ENCODE data around the gene HAAO.

The HAAO gene

DNA sequence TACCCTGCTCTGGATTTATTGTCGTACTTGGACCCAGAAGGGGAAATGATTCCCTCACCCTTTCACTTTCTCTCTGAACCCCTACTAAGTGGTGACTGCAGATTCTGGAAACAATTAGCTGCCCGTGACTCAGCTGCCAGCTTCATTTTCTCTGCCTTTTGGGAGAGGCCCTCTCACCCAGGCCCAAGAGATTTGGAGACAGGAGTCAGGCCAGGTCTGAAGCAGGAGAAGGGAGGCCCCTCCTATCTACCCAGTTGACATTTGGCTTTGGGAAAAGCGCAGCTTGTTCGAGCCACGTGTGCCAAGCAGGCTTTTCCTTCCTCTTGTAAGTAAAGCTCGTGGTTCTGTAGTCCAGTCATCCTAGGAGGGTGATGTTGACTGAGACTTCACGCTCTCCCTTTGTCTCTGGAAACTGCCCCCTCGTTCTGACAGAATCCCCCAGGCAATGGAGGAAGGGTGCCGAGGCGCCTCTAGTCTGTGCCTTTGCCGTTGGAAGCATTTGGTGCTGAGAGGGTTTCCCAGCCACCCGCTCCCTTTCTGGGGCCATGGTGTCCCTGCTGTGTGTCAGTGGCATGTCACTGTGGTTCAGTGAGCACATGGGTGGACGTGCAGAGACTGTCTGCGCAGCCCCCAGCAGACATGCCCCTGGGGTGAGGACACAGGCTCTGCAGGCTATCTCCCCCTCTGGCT lies 37.0 kb downstream of the HAAO start:
- POLR2A ChIA-PET: no interaction called here
- DNase-seq (ENCODE audit: extremely low spot score): no peak
- CTCF ChIA-PET: interaction anchor here (0.5 kb wide), 1 partner anchor 20 kb away, joined by 3 read pairs; no protein-coding TSS in a partner anchor
- TF ChIP-seq, protein P1, sequence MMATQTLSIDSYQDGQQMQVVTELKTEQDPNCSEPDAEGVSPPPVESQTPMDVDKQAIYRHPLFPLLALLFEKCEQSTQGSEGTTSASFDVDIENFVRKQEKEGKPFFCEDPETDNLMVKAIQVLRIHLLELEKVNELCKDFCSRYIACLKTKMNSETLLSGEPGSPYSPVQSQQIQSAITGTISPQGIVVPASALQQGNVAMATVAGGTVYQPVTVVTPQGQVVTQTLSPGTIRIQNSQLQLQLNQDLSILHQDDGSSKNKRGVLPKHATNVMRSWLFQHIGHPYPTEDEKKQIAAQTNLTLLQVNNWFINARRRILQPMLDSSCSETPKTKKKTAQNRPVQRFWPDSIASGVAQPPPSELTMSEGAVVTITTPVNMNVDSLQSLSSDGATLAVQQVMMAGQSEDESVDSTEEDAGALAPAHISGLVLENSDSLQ (IDR thresholded peaks at IDR 0.05): no peak
- TF ChIP-seq LEF1 (IDR thresholded peaks at IDR 0.05; ENCODE audit: borderline replicate concordance) (no peak), SP1 (IDR thresholded peaks at IDR 0.05) (no peak), BHLHE40 (IDR thresholded peaks at IDR 0.05; ENCODE audit: borderline replicate concordance) (no peak), FOXA1 (IDR thresholded peaks at IDR 0.05) (no peak), ZNF384 (IDR thresholded peaks at IDR 0.05) (no peak), NFRKB (IDR thresholded peaks at IDR 0.05) (no peak), CTBP1 (IDR thresholded peaks at IDR 0.05; ENCODE audit: borderline replicate concordance) (no peak), TARDBP (IDR thresholded peaks at IDR 0.05) (no peak), L3MBTL2 (conservative IDR thresholded peaks at IDR 0.05) (no peak), FOXK2 (IDR thresholded peaks at IDR 0.05) (no peak), ELF4 (IDR thresholded peaks at IDR 0.05) (no peak), FOXM1 (IDR thresholded peaks at IDR 0.05; ENCODE audit: borderline replicate concordance) (no peak), HDGF (IDR thresholded peaks at IDR 0.05; ENCODE audit: borderline replicate concordance) (no peak), SUZ12 (IDR thresholded peaks at IDR 0.05) (no peak)

DNA sequence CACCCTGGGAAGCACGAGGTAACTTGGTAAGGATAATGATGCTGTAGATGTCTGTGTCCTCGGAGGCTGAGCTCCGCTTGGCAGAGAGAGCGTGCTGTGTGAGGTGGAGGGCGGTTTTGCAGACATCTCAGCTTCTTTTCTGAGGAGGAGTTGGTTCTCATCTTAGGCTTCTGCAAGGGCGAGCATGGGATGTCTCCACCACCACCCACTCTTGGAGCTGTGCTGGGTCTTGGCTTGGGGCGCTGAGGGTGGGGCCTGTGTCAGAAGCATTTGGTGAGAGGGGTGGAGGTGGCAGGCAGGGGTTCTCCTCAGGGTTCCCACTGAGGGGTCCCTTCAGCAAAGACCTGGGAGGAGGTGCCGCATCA lies 37.6 kb downstream of the HAAO start:
- ChIA-PET POLR2A (no interaction called here), CTCF (interaction anchor here (0.5 kb wide), 1 partner anchor 20 kb away, joined by 3 read pairs; no protein-coding TSS in a partner anchor)
- no peak for DNase-seq (ENCODE audit: extremely low spot score)
- no peak for TF ChIP-seq NFRKB (IDR thresholded peaks at IDR 0.05)
- no peak for TF ChIP-seq TARDBP (IDR thresholded peaks at IDR 0.05)

DNA sequence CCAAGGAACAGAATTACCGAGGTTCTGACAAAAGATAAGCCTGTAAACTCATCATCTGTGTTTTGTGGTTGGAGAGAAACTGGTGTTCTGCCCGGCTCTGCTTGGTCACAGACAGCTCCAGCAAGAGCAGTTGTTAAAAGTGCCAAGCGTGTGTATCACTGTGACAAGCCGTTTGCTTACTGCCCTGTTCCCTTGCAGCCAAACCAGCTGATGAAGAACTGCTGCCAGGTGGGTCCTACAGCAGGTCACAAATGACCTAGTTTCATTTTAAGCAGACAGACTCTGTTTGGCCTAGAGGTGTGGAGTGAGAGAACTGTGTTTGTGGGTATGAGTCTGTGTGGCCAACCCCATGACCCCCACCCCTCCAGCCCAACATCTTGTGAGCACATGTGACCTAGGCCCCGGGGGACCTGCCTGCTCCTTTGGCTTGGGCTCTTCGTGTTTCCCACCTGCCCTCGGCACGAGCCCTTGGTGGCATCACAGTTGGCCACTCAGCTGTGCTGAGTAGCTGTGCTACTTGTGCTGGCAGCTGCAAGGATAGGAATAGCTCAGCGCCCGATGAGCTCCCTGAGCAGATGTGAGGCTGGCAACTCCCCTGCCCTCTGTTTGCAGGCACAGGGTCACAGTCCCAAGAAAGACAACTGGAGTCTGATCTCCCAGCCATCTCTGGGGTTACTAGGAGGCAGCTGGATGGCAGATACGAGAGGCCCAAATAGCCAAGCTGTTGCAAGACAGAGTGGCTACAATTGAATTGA lies 38.2 kb downstream of the HAAO start:
- no peak for TF ChIP-seq SUZ12 (IDR thresholded peaks at IDR 0.05)
- no peak for TF ChIP-seq FOXA1 (IDR thresholded peaks at IDR 0.05)
- no peak for TF ChIP-seq LEF1 (IDR thresholded peaks at IDR 0.05; ENCODE audit: borderline replicate concordance)
- no peak for TF ChIP-seq L3MBTL2 (conservative IDR thresholded peaks at IDR 0.05)
- TF ChIP-seq FOXK2 (IDR thresholded peaks at IDR 0.05): no peak
- TF ChIP-seq BHLHE40 (IDR thresholded peaks at IDR 0.05; ENCODE audit: borderline replicate concordance): no peak
- TF ChIP-seq ELF4 (IDR thresholded peaks at IDR 0.05): no peak
- no peak for TF ChIP-seq NFRKB (IDR thresholded peaks at IDR 0.05)
- TF ChIP-seq ZNF384 (IDR thresholded peaks at IDR 0.05): no peak
- TF ChIP-seq HDGF (IDR thresholded peaks at IDR 0.05; ENCODE audit: borderline replicate concordance): no peak
- TF ChIP-seq ARNT (IDR thresholded peaks at IDR 0.05): no peak
- TF ChIP-seq, protein P1 (IDR thresholded peaks at IDR 0.05): no peak
- no peak for TF ChIP-seq CTBP1 (IDR thresholded peaks at IDR 0.05; ENCODE audit: borderline replicate concordance)
- no peak for TF ChIP-seq TARDBP (IDR thresholded peaks at IDR 0.05)
- TF ChIP-seq SP1 (IDR thresholded peaks at IDR 0.05): no peak
- ChIA-PET POLR2A (no interaction called here), CTCF (interaction anchor here (0.6 kb wide), 1 partner anchor 240 kb away, joined by 3 read pairs; no protein-coding TSS in a partner anchor)
- DNase-seq (ENCODE audit: extremely low spot score): no peak

DNA sequence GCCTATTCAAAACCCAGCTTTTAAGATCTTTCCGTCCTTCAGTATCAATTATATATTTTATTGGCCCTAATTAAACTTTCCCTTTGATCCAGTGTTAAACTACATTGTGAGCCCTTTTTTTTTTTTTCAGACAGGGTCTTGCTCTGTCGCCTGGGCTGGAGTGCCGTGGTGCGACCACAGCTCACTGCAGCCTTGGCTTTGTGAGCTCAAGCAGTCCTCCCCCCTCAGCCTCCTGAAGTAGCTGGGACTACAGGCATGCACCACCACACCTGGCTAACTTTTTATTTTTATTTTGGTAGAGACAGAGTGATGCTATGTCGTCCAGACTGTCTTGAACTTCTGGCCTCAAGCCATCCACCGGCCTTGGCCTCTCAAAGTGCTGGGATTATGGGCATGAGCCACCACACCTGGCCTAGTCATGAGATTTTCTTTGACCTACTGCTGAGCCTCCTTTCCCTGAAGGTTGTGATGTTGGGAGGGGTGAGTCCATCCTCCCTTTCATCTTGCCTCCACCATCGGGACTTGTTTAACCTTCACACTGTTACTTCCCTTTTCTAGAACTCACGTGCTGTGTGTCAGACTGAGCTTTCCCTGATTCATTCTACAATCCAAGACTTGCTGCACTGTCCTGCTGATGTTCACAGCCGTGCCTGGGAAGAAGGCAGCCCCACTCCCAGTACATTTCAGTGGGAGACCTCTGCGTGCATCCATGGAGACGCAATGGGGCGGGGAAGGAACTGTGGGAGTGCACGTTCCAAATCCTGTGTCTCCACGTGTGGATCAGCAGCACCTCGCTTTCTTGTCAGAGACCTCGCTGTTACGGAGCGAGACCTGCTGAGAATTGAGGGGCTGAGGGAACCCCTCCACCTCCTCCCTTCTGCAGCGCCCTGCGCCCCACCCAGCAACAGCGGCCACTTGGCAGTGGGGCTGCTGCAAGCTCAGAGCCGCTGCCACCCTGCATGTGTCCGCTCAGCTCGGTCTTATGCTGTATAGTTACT lies 39.3 kb downstream of the HAAO start:
- CTCF ChIA-PET: no interaction called here
- DNase-seq (ENCODE audit: extremely low spot score): no peak
- POLR2A ChIA-PET: no interaction called here
- TF ChIP-seq BHLHE40 (IDR thresholded peaks at IDR 0.05; ENCODE audit: borderline replicate concordance) (no peak), ZNF384 (IDR thresholded peaks at IDR 0.05) (no peak), FOXK2 (IDR thresholded peaks at IDR 0.05) (no peak), FOXA1 (IDR thresholded peaks at IDR 0.05) (no peak), SUZ12 (IDR thresholded peaks at IDR 0.05) (no peak), HDGF (IDR thresholded peaks at IDR 0.05; ENCODE audit: borderline replicate concordance) (no peak), SP1 (IDR thresholded peaks at IDR 0.05) (no peak), TARDBP (IDR thresholded peaks at IDR 0.05) (no peak), L3MBTL2 (conservative IDR thresholded peaks at IDR 0.05) (no peak)
- TF ChIP-seq, protein P1 (IDR thresholded peaks at IDR 0.05): no peak

DNA sequence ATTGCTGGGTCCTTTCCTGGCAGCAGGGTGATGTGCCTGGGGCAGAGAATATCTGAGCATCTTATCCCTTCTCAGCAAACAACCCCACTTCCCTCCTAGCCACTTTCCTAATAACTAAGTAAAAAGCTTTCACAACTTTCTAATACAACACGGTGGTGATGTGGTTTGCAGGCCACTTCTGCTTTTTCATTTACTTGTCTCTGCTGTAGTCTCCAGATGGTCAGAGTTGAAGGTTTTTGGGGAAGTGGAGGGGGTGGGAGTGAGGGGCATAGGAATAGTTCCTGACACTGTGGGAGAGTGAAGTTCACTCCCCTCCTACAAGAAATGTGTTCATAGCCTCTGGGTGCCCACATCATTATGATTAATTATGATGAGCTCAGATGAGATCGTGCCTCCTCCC lies 40.1 kb downstream of the HAAO start:
- no peak for TF ChIP-seq TARDBP (IDR thresholded peaks at IDR 0.05)
- TF ChIP-seq FOXM1 (IDR thresholded peaks at IDR 0.05; ENCODE audit: borderline replicate concordance): no peak
- TF ChIP-seq, protein P1 (IDR thresholded peaks at IDR 0.05): no peak
- TF ChIP-seq LEF1 (IDR thresholded peaks at IDR 0.05; ENCODE audit: borderline replicate concordance): no peak
- TF ChIP-seq FOXK2 (IDR thresholded peaks at IDR 0.05): no peak
- TF ChIP-seq BHLHE40 (IDR thresholded peaks at IDR 0.05; ENCODE audit: borderline replicate concordance): no peak
- TF ChIP-seq L3MBTL2 (conservative IDR thresholded peaks at IDR 0.05): no peak
- no peak for TF ChIP-seq SUZ12 (IDR thresholded peaks at IDR 0.05)
- no peak for TF ChIP-seq ELF4 (IDR thresholded peaks at IDR 0.05)
- TF ChIP-seq HDGF (IDR thresholded peaks at IDR 0.05; ENCODE audit: borderline replicate concordance): no peak
- no peak for TF ChIP-seq ZNF384 (IDR thresholded peaks at IDR 0.05)
- no peak for TF ChIP-seq NFRKB (IDR thresholded peaks at IDR 0.05)
- no peak for TF ChIP-seq CTBP1 (IDR thresholded peaks at IDR 0.05; ENCODE audit: borderline replicate concordance)
- no peak for TF ChIP-seq ARNT (IDR thresholded peaks at IDR 0.05)
- no peak for TF ChIP-seq FOXA1 (IDR thresholded peaks at IDR 0.05)
- no peak for TF ChIP-seq SP1 (IDR thresholded peaks at IDR 0.05)
- POLR2A ChIA-PET: no interaction called here
- CTCF ChIA-PET: interaction anchor here (0.8 kb wide), 1 partner anchor 771 kb away, joined by 4 read pairs; no protein-coding TSS in a partner anchor
- DNase-seq (ENCODE audit: extremely low spot score): no peak
